HUES48 (cell line): ENCODE results near the gene GTF2IRD2.
"Not testable (repeated sequence)": the region's sequence is repeated elsewhere in the genome, so short reads cannot be mapped to it uniquely, and the experiment has no call there.

Experiments used
- H3K27ac ChIP-seq: one replicate; pipeline ENCODE4 v1.7.0; 2013; ENCODE audit warnings: low read depth, low read length, inconsistent platforms
- H3K27me3 ChIP-seq: 2 replicates; pipeline ENCODE4 v1.6.1; 2013; ENCODE audit warnings: mild to moderate bottlenecking, low read length; ENCODE audit not compliant: control insufficient read depth, insufficient read depth
- H3K36me3 ChIP-seq: 2 replicates; pipeline ENCODE4 v1.6.1; 2013; ENCODE audit warnings: low read length; ENCODE audit not compliant: control insufficient read depth, insufficient read depth
- H3K4me1 ChIP-seq: 2 replicates; pipeline ENCODE4 v1.6.1; 2013; ENCODE audit warnings: mild to moderate bottlenecking, low read length; ENCODE audit not compliant: control insufficient read depth, insufficient read depth
- H3K4me3 ChIP-seq: 2 replicates; pipeline ENCODE4 v1.5.1; 2013; ENCODE audit warnings: mild to moderate bottlenecking, low read depth, low read length
- H3K9ac ChIP-seq: 2 replicates; pipeline ENCODE4 v1.6.1; 2013; ENCODE audit warnings: mild to moderate bottlenecking, low read depth, low read length, moderate library complexity
- H3K9me3 ChIP-seq: 2 replicates; pipeline ENCODE4 v1.6.1; 2013; ENCODE audit warnings: low read length; ENCODE audit not compliant: control insufficient read depth, insufficient read depth

GTF2IRD2 gene

DNA sequence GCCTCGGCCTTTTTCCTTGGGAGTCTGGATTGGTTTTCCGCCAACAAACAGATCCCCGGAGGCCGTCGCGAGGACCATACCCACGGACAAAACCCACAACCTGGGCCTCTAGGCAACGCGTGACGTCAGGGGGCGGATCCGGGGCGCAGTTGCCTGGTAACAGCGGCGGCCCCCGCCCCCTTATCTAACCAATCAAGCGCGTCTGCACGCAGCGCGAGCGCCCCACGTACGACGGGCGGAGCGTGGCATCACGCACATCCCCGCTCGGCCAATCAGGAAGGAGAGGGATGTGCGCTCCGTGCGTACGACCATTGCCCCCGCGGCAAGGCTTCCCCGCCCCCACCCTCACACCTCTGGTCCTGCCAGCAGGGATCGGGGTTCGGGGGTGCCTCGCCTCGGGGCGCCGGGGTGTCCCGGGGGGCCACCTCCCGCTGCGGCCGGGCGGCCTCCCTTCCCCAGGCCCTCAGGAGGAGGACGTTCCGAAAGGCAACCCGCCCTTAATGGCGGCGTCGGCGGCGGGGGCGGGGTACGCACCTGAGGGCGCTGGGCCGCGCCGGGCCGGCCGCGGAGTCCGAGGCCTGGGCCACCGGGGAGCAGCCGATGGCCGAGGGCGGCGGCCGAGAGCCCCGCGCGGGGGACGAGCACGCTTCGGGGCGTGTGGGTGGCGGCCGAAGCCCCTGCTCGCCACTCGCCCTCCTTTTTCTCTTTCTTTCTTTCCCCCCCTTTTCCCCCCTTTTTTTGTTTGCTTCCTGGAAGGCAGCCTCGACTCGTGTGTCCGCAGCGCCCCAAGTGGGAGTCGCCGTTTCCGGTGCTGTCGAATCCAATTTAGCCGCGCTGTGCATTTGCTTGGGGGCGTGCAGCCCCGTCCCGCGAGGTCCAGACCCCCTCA is at the start of gene GTF2IRD2:
Gene GTF2IRD2 (minus strand): TSS at position 773 of the 889 bp plus-strand sequence. CDS start 15,227 bp downstream, outside the sequence.
- H3K4me1 ChIP-seq, H3K27me3 ChIP-seq, H3K9me3 ChIP-seq, H3K27ac ChIP-seq, H3K9ac ChIP-seq, H3K36me3 ChIP-seq: not testable (repeated sequence)
- peak within 1 kb of the TSS; percentile 37; the same call in 1 of the 2 replicates for H3K4me3 ChIP-seq

DNA sequence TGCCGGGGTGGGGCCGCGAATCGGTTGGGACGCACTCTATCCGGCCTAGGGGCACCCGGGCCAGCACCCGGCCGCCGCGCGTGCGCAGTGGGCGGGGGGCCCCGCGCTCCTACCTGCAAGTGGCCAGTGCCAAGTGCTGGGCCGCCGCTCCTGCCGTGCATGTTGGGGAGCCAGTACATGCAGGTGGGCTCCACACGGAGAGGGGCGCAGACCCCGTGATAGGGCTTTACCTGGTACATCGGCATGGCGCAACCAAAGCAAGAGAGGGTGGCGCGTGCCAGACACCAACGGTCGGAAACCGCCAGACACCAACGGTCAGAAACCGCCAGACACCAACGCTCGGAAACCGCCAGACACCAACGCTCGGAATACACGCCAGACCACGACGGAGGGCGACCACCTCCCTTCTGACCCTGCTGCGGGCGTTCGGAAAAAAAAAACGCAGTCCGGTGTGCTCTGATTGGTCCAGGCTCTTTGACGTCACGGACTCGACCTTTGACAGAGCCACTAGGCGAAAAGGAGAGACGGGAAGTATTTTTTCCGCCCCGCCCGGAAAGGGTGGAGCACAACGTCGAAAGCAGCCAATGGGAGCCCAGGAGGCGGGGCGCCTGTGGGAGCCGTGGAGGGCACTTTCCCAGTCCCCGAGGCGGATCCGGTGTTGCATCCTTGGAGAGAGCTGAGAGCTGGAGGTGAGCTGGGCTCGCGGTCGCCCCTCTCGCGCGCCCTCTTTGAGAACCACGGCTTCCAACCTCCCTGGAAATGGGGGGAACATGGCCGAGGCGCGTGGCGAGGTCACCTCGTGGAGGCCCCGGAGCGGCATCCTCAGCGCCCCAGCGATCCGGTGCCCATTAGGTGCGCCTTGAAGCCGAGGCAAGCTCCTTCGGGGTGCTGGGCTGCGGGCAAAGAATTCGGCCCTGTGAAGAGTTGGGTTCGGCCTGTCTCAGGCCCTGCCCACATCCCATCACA is 39.0 kb upstream of the GTF2IRD2 start:
- H3K4me3 ChIP-seq = peak overlapping the region; percentile 68
- not testable (repeated sequence) for H3K27me3 ChIP-seq, H3K4me1 ChIP-seq, H3K9me3 ChIP-seq, H3K36me3 ChIP-seq
- H3K27ac ChIP-seq = peak overlapping the region; percentile 92
- H3K9ac ChIP-seq = peak overlapping the region; percentile 73; the same call in 1 of the 2 replicates

DNA sequence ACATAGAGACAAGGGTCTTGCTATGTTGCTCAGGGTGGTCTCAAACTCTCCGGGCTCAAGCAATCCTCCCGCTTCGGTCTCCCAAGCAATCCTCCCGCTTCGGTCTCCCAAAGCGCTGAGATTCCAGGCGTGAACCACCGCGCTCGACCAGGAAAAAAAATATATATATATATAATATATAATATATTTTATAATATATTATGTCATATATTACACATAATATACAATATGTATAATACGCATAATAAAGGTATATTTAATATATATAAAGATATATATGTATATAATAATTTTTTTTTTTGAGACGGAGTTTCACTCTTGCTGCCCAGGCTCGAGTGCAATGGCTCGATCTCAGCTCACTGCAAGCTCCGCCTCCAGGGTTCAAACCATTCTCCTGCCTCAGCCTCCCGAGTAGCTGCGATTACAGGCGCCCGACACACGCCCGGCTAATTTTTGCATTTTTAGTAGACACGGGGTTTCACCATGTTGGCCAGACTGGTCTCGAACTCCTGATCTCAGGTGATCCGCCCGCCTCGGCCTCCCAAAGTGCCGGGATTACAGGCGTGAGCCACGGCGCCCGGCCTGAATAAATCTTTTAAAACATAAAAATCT is 38.2 kb upstream of the GTF2IRD2 start:
- H3K9ac ChIP-seq = not testable (repeated sequence)

DNA sequence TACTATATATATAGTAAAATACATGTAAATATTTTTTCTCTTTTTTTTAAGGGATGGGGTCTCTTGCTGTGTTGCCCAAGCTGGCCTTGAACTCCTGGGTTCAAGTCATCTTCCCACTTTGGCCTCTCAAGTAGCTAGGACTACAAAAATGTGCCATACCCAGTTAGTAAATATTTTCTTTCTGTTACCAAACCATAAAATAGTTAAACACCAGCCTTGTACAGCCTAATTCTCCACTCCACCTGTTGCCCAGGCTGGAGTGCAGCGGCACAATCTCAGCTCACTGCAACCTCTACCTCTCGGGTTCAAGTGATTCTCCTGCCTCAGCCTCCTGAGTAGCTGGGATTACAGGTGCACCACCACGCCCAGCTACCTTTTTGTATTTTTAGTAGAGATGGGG is 33.9 kb upstream of the GTF2IRD2 start:
- not testable (repeated sequence) for H3K9me3 ChIP-seq, H3K36me3 ChIP-seq, H3K27ac ChIP-seq, H3K27me3 ChIP-seq, H3K9ac ChIP-seq, H3K4me1 ChIP-seq, H3K4me3 ChIP-seq

More for the DNA sequence above, 38.2 kb upstream of the GTF2IRD2 start:
- not testable (repeated sequence) for H3K27me3 ChIP-seq, H3K4me1 ChIP-seq, H3K4me3 ChIP-seq, H3K9me3 ChIP-seq, H3K27ac ChIP-seq, H3K36me3 ChIP-seq

DNA sequence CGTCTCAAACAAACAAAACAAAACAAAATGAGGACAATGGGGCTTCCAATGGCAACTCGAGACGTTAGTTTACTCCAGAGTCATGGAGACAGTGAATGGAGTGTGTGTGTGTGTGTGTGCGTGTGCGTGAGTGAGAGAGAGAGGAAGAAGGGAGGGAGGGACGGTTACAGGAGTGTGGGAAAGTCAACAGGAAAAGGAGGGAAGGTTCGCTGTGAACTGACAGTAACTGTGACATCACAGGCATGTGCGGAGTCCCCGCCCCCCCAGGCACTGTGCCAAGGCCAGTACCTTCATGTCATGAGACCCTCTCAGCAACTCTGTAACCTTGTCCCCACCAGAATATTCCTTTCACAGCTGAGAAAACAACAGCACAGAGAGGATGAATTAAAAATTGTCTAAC is 30.7 kb upstream of the GTF2IRD2 start:
- not testable (repeated sequence) for H3K4me1 ChIP-seq

DNA sequence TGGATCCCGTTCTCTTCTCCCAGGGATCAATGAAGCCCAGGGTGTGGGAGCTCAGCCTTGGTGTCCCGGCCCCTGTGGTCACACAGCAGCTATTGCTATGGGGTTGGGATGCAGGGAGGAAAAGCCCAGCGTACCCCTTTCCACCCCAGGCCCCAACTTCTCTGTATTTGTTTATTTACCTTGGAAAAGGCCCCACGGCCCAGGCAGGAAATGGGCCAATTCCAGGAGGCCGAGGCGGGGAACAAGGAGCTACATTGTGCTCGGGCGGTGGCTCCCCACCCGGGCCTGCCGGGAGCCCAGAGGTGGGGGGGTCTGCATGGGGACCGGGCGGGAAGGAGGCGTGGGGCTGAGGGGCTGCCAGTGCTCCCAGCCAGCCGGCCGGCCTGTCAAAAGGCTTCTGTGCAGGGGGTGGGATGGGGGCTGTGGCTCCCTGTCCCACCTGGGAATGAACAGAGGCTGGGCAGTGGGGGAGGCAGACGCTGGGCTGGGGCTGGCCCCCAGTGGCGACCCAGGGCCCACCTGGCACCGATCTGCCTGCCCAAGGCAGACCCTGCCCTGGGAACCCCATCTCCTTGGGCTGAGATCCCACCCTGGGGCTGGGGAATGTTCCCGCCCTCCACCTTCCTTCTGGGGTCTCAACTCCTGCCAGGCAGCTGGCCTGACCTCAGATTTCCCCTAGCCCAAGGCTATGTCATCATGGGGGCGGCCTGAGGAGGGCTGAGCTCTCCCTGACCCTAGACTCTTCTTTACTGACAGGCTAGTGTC is 23.5 kb upstream of the GTF2IRD2 start:
- not testable (repeated sequence) for H3K27me3 ChIP-seq, H3K9ac ChIP-seq, H3K9me3 ChIP-seq, H3K4me3 ChIP-seq, H3K27ac ChIP-seq, H3K4me1 ChIP-seq, H3K36me3 ChIP-seq

More for the DNA sequence above, 30.7 kb upstream of the GTF2IRD2 start:
- H3K4me3 ChIP-seq, H3K9ac ChIP-seq, H3K27ac ChIP-seq, H3K9me3 ChIP-seq, H3K27me3 ChIP-seq, H3K36me3 ChIP-seq: not testable (repeated sequence)

DNA sequence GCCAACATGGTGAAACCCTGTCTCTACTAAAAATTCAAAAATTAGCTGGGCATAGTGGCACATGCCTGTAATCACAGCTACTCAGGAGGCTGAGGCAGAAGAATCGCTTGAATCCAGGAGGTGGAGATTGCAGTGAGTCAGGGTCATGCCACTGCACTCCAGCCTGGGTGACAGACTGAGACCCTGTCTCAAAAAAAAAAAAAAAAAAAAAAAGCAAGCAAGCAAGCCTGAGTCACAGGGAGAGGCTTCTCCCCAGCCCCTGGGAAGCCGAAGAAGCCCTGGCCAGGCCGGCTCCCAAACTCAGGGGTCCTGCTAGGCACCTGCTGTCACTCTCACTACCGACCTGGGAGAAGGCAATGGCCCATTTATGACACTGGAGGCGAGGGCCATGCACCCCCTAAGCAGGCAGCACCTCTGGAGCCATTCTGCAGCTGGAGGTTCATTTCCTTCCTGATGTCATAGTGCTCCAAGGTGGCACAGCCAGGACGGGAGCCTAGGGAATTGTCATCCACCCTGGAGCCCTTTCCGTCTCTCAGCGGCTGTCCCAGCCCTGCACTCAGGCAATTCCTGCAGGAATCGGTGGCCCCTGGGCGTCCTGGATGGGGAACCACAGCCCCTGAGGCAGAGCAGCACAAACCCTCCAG is 22.8 kb upstream of the GTF2IRD2 start:
- not testable (repeated sequence) for H3K27me3 ChIP-seq, H3K27ac ChIP-seq, H3K4me3 ChIP-seq, H3K9me3 ChIP-seq, H3K9ac ChIP-seq, H3K4me1 ChIP-seq, H3K36me3 ChIP-seq

DNA sequence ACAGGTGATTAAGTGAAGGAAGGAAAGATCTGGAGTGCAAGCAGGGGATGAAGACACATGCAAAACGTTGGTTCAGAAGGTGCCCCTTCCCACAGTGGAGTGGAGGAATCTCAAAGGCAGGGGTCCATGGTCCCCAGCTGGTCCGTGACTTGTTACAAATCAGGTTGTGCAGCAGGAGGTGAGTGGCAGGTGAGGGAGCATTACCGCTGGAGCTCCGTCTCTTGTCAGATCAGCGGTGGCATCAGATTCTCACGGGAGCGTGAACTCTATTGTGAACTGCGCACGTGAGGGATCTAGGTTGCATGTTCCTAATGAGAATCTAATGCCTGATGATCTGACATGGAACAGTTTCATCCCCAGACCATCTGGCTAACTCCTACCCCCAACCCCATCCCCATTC is 21.1 kb upstream of the GTF2IRD2 start:
- H3K27me3 ChIP-seq, H3K9ac ChIP-seq, H3K9me3 ChIP-seq, H3K4me3 ChIP-seq, H3K36me3 ChIP-seq, H3K27ac ChIP-seq, H3K4me1 ChIP-seq: not testable (repeated sequence)

DNA sequence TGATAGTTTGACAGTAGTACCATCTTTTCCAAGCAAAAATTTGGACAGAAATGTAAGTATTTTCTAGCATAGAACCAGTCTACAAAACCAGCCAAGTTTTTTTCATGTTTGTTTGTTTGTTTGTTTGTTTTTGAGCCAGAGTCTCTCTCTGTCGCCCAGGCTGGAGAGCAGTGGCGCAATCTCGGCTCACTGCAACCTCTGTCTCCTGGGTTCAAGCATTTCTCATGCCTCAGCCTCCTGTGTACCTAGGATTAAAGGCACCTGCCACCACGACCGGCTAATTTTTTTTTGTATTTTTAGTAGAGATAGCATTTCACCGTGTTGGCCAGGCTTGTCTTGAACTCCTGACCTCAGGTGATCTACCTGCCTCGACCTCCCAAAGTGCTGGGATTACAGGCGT is 14.4 kb upstream of the GTF2IRD2 start:
- not testable (repeated sequence) for H3K4me3 ChIP-seq, H3K27me3 ChIP-seq, H3K36me3 ChIP-seq, H3K27ac ChIP-seq, H3K4me1 ChIP-seq, H3K9me3 ChIP-seq, H3K9ac ChIP-seq

DNA sequence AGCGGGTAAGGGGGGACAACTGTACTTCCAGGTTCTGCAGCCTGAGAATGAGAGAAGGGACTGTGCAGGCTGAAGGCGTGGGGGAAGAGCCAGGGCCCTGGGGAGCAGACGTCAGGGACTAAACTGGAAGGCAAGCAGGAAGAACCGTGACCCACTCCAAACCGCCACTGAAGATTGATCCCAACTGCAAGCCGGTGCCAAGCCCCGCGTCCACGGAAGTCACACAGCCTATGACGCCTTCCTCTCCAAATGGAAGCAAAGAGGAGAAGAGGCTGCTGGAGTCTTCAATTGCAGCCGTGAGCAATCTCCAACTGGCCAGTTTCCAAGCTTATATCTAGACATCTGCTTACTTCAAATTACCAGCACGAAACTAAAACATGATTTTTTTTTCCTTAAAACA is 1.6 kb downstream of the GTF2IRD2 start:
- H3K36me3 ChIP-seq, H3K9me3 ChIP-seq, H3K9ac ChIP-seq, H3K4me1 ChIP-seq, H3K27ac ChIP-seq, H3K27me3 ChIP-seq, H3K4me3 ChIP-seq: not testable (repeated sequence)
